ENCODE measurements around the gene MAPK8IP3. TPM values are rescaled to one million over a fixed set of nuclear protein-coding genes. Genes with fewer than 3 reads are reported as not detected.

Gene MAPK8IP3
- total and polyA plus RNA-seq, 9 of the 15 experiments (the other 6 are each of a cell fraction or from before 2014, with no cell fraction given) = 0.17 to 58.7 (median 16.7) TPM

DNA sequence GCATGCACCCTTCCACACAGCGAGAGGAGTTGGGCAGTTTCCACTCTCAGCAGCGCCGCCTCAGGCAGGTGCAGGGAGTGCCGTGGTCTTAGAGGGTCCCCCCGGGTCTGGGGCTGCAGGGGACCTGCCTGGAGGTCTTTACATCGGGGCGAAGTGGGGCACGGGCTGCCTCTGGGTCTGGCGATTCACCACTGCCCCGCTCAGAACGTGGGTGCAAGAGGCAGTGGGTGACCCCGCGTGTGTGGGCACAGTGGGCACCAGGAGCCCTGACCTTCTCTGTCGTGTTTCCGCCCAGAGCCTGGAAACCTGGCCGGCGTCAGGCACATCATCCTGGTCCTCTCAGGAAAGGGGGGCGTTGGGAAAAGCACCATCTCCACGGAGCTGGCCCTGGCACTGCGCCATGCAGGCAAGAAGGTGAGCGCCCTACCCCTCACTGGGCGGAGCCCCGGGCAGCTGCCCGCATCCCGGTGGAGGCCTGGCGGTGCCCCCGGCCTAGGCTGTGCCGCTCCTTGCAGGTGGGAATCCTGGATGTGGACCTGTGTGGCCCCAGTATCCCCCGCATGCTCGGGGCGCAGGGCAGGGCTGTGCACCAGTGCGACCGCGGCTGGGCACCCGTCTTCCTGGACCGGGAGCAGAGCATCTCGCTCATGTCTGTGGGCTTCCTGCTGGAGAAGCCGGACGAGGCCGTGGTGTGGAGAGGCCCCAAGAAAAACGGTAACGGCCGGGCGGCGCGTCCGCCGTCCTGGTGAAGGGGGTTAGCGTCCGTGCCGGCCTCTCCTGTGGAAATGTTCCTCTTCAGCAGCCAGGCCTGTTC lies 80.5 kb downstream of the MAPK8IP3 start:
- H3K27me3 ChIP-seq (ENCODE audit: control insufficient read depth in 2 of 2, insufficient read depth in 2 of 2, low read length in 2 of 2) = no peaks in the 10 kb centered on the region
- H3K4me2 ChIP-seq (ENCODE audit: insufficient read depth, low read length) = no peak overlapping the region
- H3K4me3 ChIP-seq = no peak overlapping the region
- H2AFZ ChIP-seq (ENCODE audit: low read depth, low read length) = no peak overlapping the region
- ChIA-PET POLR2A (interaction anchor here (0.7 kb wide), 1 partner anchor 11 kb away, joined by 3 read pairs; no protein-coding TSS in a partner anchor), CTCF (ENCODE audit: low intra/inter-chr PET ratio) (no interaction called here)
- no peak overlapping the region for H3K27ac ChIP-seq (ENCODE audit: extremely low read depth, low read depth, low read length)
- no peaks in the 10 kb centered on the region for H3K9me1 ChIP-seq (ENCODE audit: control insufficient read depth, insufficient read depth, low read length)
- H3K79me2 ChIP-seq (ENCODE audit: control insufficient read depth, insufficient read depth, low read length) = peaks cover 52% of the 10 kb centered on the region
- ATAC-seq (no peak), FAIRE-seq (no peak), DNase-seq (ENCODE audit: extremely low read depth in 1 of 4, low spot score in 3 of 4) (no peak)
- in situ Hi-C loops (cut with MboI) = no loop called here
- no peaks in the 10 kb centered on the region for H3K9me3 ChIP-seq (replicated peaks; ENCODE audit: control insufficient read depth, insufficient read depth, low read depth, low read length)
- TF ChIP-seq CHCHD3 (CRISPR knock-in tag; IDR thresholded peaks at IDR 0.05) = no peak
- TF ChIP-seq, protein P1, sequence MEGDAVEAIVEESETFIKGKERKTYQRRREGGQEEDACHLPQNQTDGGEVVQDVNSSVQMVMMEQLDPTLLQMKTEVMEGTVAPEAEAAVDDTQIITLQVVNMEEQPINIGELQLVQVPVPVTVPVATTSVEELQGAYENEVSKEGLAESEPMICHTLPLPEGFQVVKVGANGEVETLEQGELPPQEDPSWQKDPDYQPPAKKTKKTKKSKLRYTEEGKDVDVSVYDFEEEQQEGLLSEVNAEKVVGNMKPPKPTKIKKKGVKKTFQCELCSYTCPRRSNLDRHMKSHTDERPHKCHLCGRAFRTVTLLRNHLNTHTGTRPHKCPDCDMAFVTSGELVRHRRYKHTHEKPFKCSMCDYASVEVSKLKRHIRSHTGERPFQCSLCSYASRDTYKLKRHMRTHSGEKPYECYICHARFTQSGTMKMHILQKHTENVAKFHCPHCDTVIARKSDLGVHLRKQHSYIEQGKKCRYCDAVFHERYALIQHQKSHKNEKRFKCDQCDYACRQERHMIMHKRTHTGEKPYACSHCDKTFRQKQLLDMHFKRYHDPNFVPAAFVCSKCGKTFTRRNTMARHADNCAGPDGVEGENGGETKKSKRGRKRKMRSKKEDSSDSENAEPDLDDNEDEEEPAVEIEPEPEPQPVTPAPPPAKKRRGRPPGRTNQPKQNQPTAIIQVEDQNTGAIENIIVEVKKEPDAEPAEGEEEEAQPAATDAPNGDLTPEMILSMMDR (IDR thresholded peaks at IDR 0.05 in 2 of 3, conservative IDR thresholded peaks at IDR 0.05 in 1 of 3; ENCODE audit: insufficient read depth in 2 of 3, low read depth in 1 of 3, low read length in 3 of 3) = 0 out of 6 replicates have a peak, but pooled peaks of 1 of the 3 experiments have one; percentile 15
- peak; percentile 65; the same call in 1 of the 2 replicates for TF ChIP-seq HNRNPL (IDR thresholded peaks at IDR 0.05; ENCODE audit: low read depth, low read length)
- peak; percentile 41 for TF ChIP-seq POLR2G (IDR thresholded peaks at IDR 0.05; ENCODE audit: low read depth, low read length)
- TF ChIP-seq, protein P2, sequence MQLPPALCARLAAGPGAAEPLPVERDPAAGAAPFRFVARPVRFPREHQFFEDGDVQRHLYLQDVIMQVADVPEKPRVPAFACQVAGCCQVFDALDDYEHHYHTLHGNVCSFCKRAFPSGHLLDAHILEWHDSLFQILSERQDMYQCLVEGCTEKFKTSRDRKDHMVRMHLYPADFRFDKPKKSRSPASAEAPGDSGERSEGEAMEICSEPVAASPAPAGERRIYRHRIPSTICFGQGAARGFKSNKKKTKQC (CRISPR knock-in tag; IDR thresholded peaks at IDR 0.05) = no peak
- no peak for TF ChIP-seq ZBTB7A (IDR thresholded peaks at IDR 0.05; ENCODE audit: borderline replicate concordance, control insufficient read depth, low read depth, low read length)
- H3K9ac ChIP-seq (ENCODE audit: insufficient read depth in 1 of 2, low read depth in 2 of 2, low read length in 2 of 2) = no peak overlapping the region
- H3K4me1 ChIP-seq (replicated peaks in 1 of 2; ENCODE audit: control insufficient read depth in 2 of 2, insufficient read depth in 2 of 2, low read length in 2 of 2) = peaks cover 2 to 79% of the 10 kb centered on the region in 2 experiments; a peak in 3 of 5 replicates
- intact Hi-C loops (cut with micrococcal nuclease) = no loop called here
- 91% methylated on average over 38 of the region's 51 CpGs for WGBS (ENCODE audit: insufficient coverage, low coverage, missing lambda C conversion rate)
- no TSS peak for BruUV-seq (replicated peaks)
- H3K36me3 ChIP-seq (ENCODE audit: control insufficient read depth, insufficient read depth, low read length) = peaks cover 59% of the 10 kb centered on the region; the same call in 1 of the 3 replicates
- H4K20me1 ChIP-seq (replicated peaks; ENCODE audit: control insufficient read depth, insufficient read depth, low read length) = no peaks in the 10 kb centered on the region; the same call in 1 of the 2 replicates
